GM18909 (cell line): Measurements from ENCODE around the gene ASH1L.
"Not testable (repeated sequence)": the region's sequence is repeated elsewhere in the genome, so short reads cannot be mapped to it uniquely, and the experiment has no call there.

Source experiments
- ATAC-seq: cut with Tn5 transposase; IDR thresholded peaks from one replicate; pipeline ENCODE4 v1.9.1; 2021; ENCODE audit warnings: mild to moderate bottlenecking; ENCODE audit not compliant: unreplicated experiment, poor library complexity

ASH1L gene

GRCh38 chr1:155360051-155360450 is 202.6 kb downstream of the ASH1L start:
- no peak for ATAC-seq

GRCh38 chr1:155352631-155353030 is 210.0 kb downstream of the ASH1L start:
- ATAC-seq, result no peak

- ATAC-seq, result no peak
Measured at GRCh38 chr1:155342842-155343241, 219.8 kb downstream of the ASH1L start.

- no peak for ATAC-seq
Measured at GRCh38 chr1:155339515-155340097, 223.0 kb downstream of the ASH1L start.

GRCh38 chr1:155334962-155335361 is 227.6 kb downstream of the ASH1L start:
- no peak for ATAC-seq

GRCh38 chr1:155329980-155330598 is 232.5 kb downstream of the ASH1L start:
- no peak for ATAC-seq

- not testable (repeated sequence) for ATAC-seq
Measured at GRCh38 chr1:155328856-155329255, 233.7 kb downstream of the ASH1L start.

GRCh38 chr1:155327981-155328380 is 234.6 kb downstream of the ASH1L start:
- no peak for ATAC-seq

GRCh38 chr1:155326631-155327037 is 236.0 kb downstream of the ASH1L start:
- ATAC-seq, result no peak

GRCh38 chr1:155326020-155326526 is 236.5 kb downstream of the ASH1L start:
- ATAC-seq, result no peak

GRCh38 chr1:155325603-155325893 is 237.1 kb downstream of the ASH1L start:
- ATAC-seq, result no peak

- no peak for ATAC-seq
Measured at GRCh38 chr1:155324717-155325602, 237.6 kb downstream of the ASH1L start.

GRCh38 chr1:155324037-155324716 is 238.4 kb downstream of the ASH1L start:
- peak; percentile 63 for ATAC-seq

GRCh38 chr1:155323729-155324036 is 238.9 kb downstream of the ASH1L start:
- peak; percentile 46 for ATAC-seq

GRCh38 chr1:155322953-155323728 is 239.5 kb downstream of the ASH1L start:
- ATAC-seq, result peak; percentile 43

- ATAC-seq, result no peak
Measured at GRCh38 chr1:155322571-155322952, 240.0 kb downstream of the ASH1L start.

GRCh38 chr1:155321639-155322503 is 240.7 kb downstream of the ASH1L start:
- ATAC-seq, result no peak

- ATAC-seq, result no peak
Measured at GRCh38 chr1:155320661-155321617, 241.7 kb downstream of the ASH1L start, which contains the start of gene RUSC1. Gene RUSC1 (plus strand): TSS chr1:155320894. CDS start chr1:155321774, 880 bp downstream.
